GM12878 (cell line): ENCODE measurements around the gene PTPN18. TPM values are rescaled to one million over a fixed set of nuclear protein-coding genes. Genes with fewer than 3 reads are reported as not detected.

ENCODE experiments used
- ATAC-seq: fragments of 200-7000 bp; cut with Tn5 transposase; 3 replicates; pipeline ENCODE4 v1.9.1; 2020; ENCODE audit warnings: mild to moderate bottlenecking, moderate library complexity
- BruUV-seq: library from RNA; stranded (reverse); fragments of 400-500 nt; replicated peaks from 2 replicates; lab custom pipeline; 2021; lab: Mats Ljungman, UMichigan
- CTCF ChIA-PET: fragments of 300-600 bp; sonication (Branson Sonifier 250); formaldehyde crosslinking; extraction: SDS; loops from one replicate; lab custom pipeline; 2021; ENCODE audit warnings: inconsistent platforms; lab: Yijun Ruan, JAX
- POLR2A ChIA-PET: fragments of 350-600 bp; formaldehyde crosslinking; extraction: SDS; loops from one replicate; lab custom pipeline; 2021; ENCODE audit warnings: inconsistent platforms; lab: Charles Lee
- RAD21 ChIA-PET: fragments of 300-600 bp; sonication (Branson Sonifier 250); formaldehyde crosslinking; loops from one replicate; lab custom pipeline; 2023; ENCODE audit warnings: antibody characterized with exemption; ENCODE audit not compliant: unreplicated experiment; lab: Charles Lee
- SMC1A ChIA-PET: fragments of 300-600 bp; sonication (Branson Sonifier 250); formaldehyde crosslinking; loops from one replicate; lab custom pipeline; 2023; ENCODE audit not compliant: unreplicated experiment, uncharacterized antibody; lab: Charles Lee
- DNase-seq: peaks from one replicate; pipeline ENCODE4 v3.0.0-alpha.2; 2011; ENCODE audit warnings: low read depth, low spot score
- FAIRE-seq: peaks from 3 replicates; lab custom pipeline; 2011; peaks lifted over from hg19 to GRCh38; lab: Jason Lieb, UNC
- H2AFZ ChIP-seq: 2 replicates; pipeline ENCODE4 v1.6.0; 2011; ENCODE audit warnings: low read depth, low read length, control low read depth; ENCODE audit not compliant: control insufficient read depth
- H3K27ac ChIP-seq: 2 replicates; pipeline ENCODE4 v1.5.1; 2011; ENCODE audit warnings: control low read depth; ENCODE audit not compliant: control insufficient read depth, insufficient read depth
- H3K27me3 ChIP-seq, 2 experiments: replicated peaks in 1 of 2; 2 replicates each; pipeline versions ENCODE4 v1.6.0 to v1.6.1; 2011; ENCODE audit warnings: low read length in 1 of 2; ENCODE audit not compliant: control insufficient read depth in 2 of 2, insufficient read depth in 2 of 2
- H3K36me3 ChIP-seq, 2 experiments: 2 replicates each; pipeline ENCODE4 v1.5.1; 2011; ENCODE audit warnings: low read length in 1 of 2; ENCODE audit not compliant: control insufficient read depth in 2 of 2, insufficient read depth in 2 of 2
- H3K4me1 ChIP-seq: 2 replicates; pipeline ENCODE4 v1.6.1; 2011; ENCODE audit warnings: mild to moderate bottlenecking, low read length, moderate library complexity, mixed read lengths; ENCODE audit not compliant: control insufficient read depth, insufficient read depth
- H3K4me2 ChIP-seq: 2 replicates; pipeline ENCODE4 v1.6.0; 2011; ENCODE audit warnings: control low read depth; ENCODE audit not compliant: control insufficient read depth, insufficient read depth
- H3K4me3 ChIP-seq: fragments of 200-600 bp; sonication (generic); 2 replicates; pipeline ENCODE4 v1.5.1; 2016
- H3K79me2 ChIP-seq: 2 replicates; pipeline ENCODE4 v1.6.0; 2011; ENCODE audit warnings: low read length; ENCODE audit not compliant: control insufficient read depth, insufficient read depth
- H3K9ac ChIP-seq: 2 replicates; pipeline ENCODE4 v1.8.0; 2011; ENCODE audit warnings: low read length, control low read depth, mixed read lengths; ENCODE audit not compliant: control insufficient read depth, insufficient read depth
- H3K9me3 ChIP-seq: replicated peaks from 3 replicates; pipeline ENCODE4 v1.5.1; 2011; ENCODE audit warnings: mild to moderate bottlenecking, low read length; ENCODE audit not compliant: control insufficient read depth, insufficient read depth
- H4K20me1 ChIP-seq: 2 replicates; pipeline ENCODE4 v1.6.0; 2011; ENCODE audit not compliant: control insufficient read depth, insufficient read depth
- DPF2 ChIP-seq: fragments of 450-650 bp; IDR thresholded peaks from 2 replicates; pipeline ENCODE4 v1.6.1; 2017; ENCODE audit warnings: mild to moderate bottlenecking
- KLF5 ChIP-seq: fragments of 450-650 bp; IDR thresholded peaks from 2 replicates; pipeline ENCODE4 v1.6.1; 2014; ENCODE audit warnings: mild to moderate bottlenecking; ENCODE audit not compliant: partially characterized antibody
- MTA3 ChIP-seq: IDR thresholded peaks from 2 replicates; pipeline ENCODE4 v1.6.1; 2012; ENCODE audit warnings: low read length, inconsistent platforms, borderline replicate concordance
- PML ChIP-seq: IDR thresholded peaks from 2 replicates; pipeline ENCODE4 v1.6.1; 2012; ENCODE audit warnings: low read length, inconsistent platforms
- SIN3A ChIP-seq: IDR thresholded peaks from 2 replicates; pipeline ENCODE4 v1.6.1; 2012; ENCODE audit warnings: low read depth, low read length, improper control_type of control experiment
- SMAD5 ChIP-seq: IDR thresholded peaks from 2 replicates; pipeline ENCODE4 v1.6.1; 2016; ENCODE audit warnings: antibody characterized with exemption, low read depth
- ZNF207 ChIP-seq: fragments of 450-650 bp; IDR thresholded peaks from 2 replicates; pipeline ENCODE4 v1.6.1; 2014; ENCODE audit warnings: antibody characterized with exemption, mild to moderate bottlenecking, borderline replicate concordance
- WGBS: methylation state at CpG from one replicate; pipeline ENCODE4 v1.1.6; 2016; ENCODE audit warnings: low lambda C conversion rate; ENCODE audit not compliant: insufficient replicate concordance, insufficient coverage; ENCODE audit errors: missing lambda C conversion rate; 5-methylcytosine and 5-hydroxymethylcytosine counted together
- in situ Hi-C: fragments of 300-500 bp; cut with MboI; formaldehyde crosslinking; loops from 9 replicates; pipeline ENCODE4 v1.14.3; 2018; ENCODE audit warnings: mixed read lengths
- intact Hi-C: fragments of 100-400 bp; cut with micrococcal nuclease; formaldehyde crosslinking; loops from one replicate; pipeline ENCODE4 v1.14.2; 2022; ENCODE audit not compliant: unreplicated experiment
- polyA plus RNA-seq, 11 experiments: library from polyadenylated mRNA; depleted of rRNA in 4 of 11; unstranded in 6 of 11; stranded (reverse) in 5 of 11; fragments of >200 nt; fragmentation: Nextera tagmentation in 4 of 11; fragmentation: Illumina TruSeq in 1 of 11; extraction: Ambion mirVana in 4 of 11; extraction: Trizol in 1 of 11; gene quantifications; 1 replicate in 1 of 11; 2 replicates in 10 of 11; pipeline versions ENCODE4 v1.2.1 to v1.2.3, GENCODE V29; 2011 to 2016; ENCODE audit warnings: inconsistent platforms in 2 of 11, missing spikeins in 2 of 11, low read depth in 1 of 11
- total RNA-seq, 4 experiments: library from RNA; depleted of rRNA in 3 of 4; stranded (reverse); fragments of >200 nt in 3 of 4; fragmentation: Illumina TruSeq in 1 of 4; extraction: Trizol in 1 of 4; gene quantifications; 2 replicates each; pipeline versions ENCODE4 v1.2.1 to v1.2.3, GENCODE V29; 2013 to 2021

PTPN18 gene
- total and polyA plus RNA-seq, 10 of the 15 experiments (the other 5 are each of a cell fraction or from before 2014, with no cell fraction given), result 14.8 to 89.9 (median 43.4) TPM

DNA sequence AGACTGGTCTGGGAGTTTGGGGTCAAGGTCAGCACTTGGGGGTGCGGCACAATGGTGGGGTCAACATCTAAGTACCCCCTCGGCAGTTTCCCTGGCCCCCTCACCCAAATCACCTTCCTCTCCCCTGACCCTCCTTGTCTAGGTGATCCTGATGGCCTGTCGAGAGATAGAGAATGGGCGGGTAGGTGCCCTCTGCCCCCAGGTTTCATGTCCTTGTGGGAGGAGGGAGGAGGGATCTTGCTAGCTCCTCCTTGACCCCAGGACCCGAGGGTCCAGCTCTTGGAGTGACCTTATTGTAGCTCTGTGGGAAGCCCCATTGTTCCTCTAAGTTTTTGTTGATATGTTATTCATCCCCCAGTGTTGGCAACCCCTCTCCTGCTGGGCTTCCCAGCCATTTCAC is 3.6 kb downstream of the PTPN18 start:
- RAD21 ChIA-PET, result no interaction called here
- no peak overlapping the region for H3K9ac ChIP-seq

DNA sequence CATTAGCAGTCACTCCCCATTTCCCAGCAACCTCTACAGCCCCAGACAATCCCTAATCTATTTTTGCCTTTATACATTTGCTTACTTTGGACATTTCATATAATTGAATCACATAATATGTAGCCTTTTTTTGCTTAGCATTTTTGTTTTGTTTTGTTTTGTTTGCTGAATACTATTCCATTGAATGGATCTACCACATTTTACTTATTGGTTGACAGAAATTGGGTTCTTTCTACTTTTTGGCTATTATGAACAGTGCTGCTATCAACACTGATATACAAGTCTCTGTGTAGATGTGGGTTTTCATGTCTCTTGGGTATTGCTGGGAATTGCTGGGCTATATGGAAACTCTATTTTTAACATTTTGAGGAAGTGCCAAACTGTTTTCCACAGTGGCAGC is 7.6 kb downstream of the PTPN18 start:
- Histone ChIP-seq H3K79me2 (no peaks in the 10 kb centered on the region), H3K27me3 (no peaks in the 10 kb centered on the region), H2AFZ (no peak overlapping the region), H3K4me3 (no peak overlapping the region), H3K27ac (no peak overlapping the region), H3K9ac (no peak overlapping the region), H3K4me2 (no peak overlapping the region), H4K20me1 (no peaks in the 10 kb centered on the region), H3K9me3 (no peaks in the 10 kb centered on the region; the same call in 2 of the 3 replicates), H3K36me3 (no peaks in the 10 kb centered on the region), H3K4me1 (no peaks in the 10 kb centered on the region)
- POLR2A ChIA-PET, result no interaction called here
- in situ Hi-C loops, result no loop called here
- TF ChIP-seq MTA3 (no peak), SIN3A (no peak), DPF2 (no peak), PML (no peak), KLF5 (no peak), SMAD5 (no peak)
- SMC1A ChIA-PET, result no interaction called here
- FAIRE-seq (no peak), ATAC-seq (no peak), DNase-seq (no peak)
- no TSS peak for BruUV-seq
- RAD21 ChIA-PET, result no interaction called here
- intact Hi-C loops, result no loop called here
- CTCF ChIA-PET, result no interaction called here

More for the DNA sequence above, 3.6 kb downstream of the PTPN18 start:
- SMC1A ChIA-PET, result no interaction called here
- CTCF ChIA-PET, result no interaction called here
- intact Hi-C loops, result no loop called here
- Histone ChIP-seq H3K27me3 (no peaks in the 10 kb centered on the region), H4K20me1 (no peaks in the 10 kb centered on the region), H2AFZ (no peak overlapping the region), H3K79me2 (no peaks in the 10 kb centered on the region), H3K4me1 (no peaks in the 10 kb centered on the region), H3K4me2 (no peak overlapping the region), H3K9me3 (no peaks in the 10 kb centered on the region)
- WGBS, result 57% methylated on average over 5 of the region's 5 CpGs
- ATAC-seq, result no peak
- FAIRE-seq, result no peak
- DNase-seq, result no peak
- no peak for TF ChIP-seq ZNF207
- TF ChIP-seq, all 136 proteins: peak for 0
- no peak overlapping the region for H3K27ac ChIP-seq
- in situ Hi-C loops, result no loop called here
- no peak overlapping the region for H3K4me3 ChIP-seq
- no TSS peak for BruUV-seq
- no peaks in the 10 kb centered on the region for H3K36me3 ChIP-seq
- POLR2A ChIA-PET, result no interaction called here
